NCI-H460 (cell line): ENCODE results near the gene CNTNAP2. TPM values are rescaled to one million over a fixed set of nuclear protein-coding genes. Genes with fewer than 3 reads are reported as not detected.
"Not testable (repeated sequence)": the region's sequence is repeated elsewhere in the genome, so short reads cannot be mapped to it uniquely, and the experiment has no call there.

ENCODE experiments used
- DNase-seq: peaks from one replicate; pipeline ENCODE4 v3.0.0-alpha.2; 2016; ENCODE audit warnings: low read depth; ENCODE audit errors: extremely low read depth
- total RNA-seq: library from RNA; depleted of rRNA; stranded (reverse); fragments of >200 nt; shearing (Covaris generic); gene quantifications from 2 replicates; pipeline ENCODE4 v1.2.3, GENCODE V29; 2014

Gene CNTNAP2
- total RNA-seq, 1 experiment from 2014 or later: 0.15 TPM

DNA sequence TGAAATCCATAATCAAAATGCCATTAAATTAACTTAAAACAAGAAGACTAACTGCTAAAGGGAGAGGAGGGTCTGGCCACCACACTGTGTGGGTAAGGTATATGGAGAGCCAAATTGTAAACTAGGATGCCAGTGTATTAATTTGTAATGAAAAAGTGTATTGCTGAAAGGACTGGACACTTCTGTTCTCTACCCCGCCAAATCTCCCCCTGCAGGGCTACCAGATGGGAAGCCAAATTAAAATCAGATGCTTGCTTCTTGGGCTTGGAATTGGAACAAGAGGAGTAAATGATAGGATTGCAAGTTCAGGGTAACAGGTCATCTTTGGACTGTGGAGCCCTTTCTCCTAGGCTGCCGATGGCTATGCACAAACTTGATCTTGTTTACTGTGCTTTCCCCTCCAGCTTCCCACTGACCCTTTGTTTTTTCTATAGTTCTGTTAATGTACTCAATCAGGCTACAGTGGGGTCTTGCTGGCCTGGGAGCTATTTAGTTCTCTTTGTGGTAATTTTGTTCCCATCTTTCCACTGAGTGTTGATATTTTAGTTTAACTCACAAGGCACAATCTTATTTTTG lies 1541.9 kb downstream of the CNTNAP2 start:
- no peak for DNase-seq

DNA sequence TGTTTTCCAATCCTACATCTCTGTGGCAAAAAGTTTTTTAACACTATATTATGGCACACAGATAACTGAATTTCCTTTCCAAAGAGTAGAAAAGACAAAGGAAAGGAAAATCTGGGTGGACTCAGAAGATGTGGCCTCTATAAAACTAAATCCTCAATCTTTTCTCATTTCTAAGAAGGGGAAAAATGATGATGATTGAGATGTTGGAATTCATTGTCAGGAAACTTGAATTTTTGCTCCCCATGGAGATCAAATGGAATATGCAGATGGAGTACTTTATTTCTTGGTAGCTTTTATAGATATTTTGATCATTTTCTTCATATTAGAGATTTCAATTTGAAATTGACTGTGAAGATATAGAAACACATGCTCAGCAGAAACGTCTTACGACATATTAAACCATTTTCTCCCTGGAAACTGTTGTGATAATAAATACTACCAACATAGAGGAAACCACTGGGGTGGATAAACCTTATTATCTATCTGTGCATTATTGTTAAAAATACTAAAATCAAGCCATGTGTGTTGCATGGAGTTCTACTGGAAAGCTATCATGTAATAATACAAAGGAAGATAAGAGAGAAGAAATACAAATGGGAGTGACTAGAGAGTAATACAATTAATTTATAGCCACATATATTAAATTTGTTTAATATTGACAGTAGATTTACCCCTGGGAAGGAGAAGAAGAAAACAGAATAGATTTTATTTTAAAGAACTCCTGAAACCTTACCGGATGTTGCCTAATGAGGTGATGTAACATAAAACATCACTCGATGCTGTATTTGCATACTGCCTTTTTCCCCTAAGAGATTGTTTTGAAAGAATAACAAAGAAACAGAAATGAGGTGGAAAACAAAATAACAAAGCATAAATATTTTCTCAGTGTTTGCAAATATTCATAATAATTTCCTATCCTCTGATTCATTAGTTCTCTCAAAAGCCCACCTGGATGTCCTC lies 1542.7 kb downstream of the CNTNAP2 start:
- DNase-seq: no peak

DNA sequence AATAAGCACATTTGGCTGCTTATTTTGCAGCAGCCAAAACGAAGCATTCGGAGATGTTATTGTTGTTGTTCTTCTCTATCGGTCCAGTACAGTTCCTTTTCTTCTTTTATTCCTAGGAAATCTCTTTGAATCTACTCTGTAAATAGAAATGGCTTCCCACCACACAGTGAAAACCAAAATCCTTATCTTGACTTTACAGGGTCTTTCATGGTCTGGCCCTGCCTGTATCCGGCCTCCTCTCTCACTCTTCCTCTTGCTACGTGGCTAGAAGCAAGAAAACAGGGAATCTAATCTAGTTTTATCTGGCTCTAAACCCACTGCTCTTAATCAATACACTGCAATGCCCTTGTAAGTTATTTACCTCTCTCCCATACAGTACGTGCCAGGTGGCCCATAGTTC lies 1547.9 kb downstream of the CNTNAP2 start:
- no peak for DNase-seq

DNA sequence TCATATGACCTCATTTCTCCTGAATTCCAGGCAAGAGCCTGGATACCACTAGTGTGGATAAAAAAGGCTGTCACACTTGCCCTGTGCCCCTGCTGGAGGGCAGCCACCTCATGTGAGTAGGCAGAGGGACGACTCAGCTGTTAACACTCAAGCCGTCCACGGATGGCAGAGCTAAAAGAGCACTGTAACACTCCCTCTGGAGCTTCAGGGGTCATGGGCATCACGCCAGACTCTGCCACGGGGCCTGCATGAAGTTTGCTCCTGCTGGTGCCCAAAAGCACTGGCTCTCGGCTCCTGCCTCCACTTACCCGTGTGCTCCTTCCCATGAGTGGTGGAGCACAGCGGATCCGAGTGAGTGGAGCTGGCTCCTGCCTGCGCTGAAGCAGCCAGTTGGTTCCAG lies 1554.2 kb downstream of the CNTNAP2 start:
- DNase-seq: no peak

DNA sequence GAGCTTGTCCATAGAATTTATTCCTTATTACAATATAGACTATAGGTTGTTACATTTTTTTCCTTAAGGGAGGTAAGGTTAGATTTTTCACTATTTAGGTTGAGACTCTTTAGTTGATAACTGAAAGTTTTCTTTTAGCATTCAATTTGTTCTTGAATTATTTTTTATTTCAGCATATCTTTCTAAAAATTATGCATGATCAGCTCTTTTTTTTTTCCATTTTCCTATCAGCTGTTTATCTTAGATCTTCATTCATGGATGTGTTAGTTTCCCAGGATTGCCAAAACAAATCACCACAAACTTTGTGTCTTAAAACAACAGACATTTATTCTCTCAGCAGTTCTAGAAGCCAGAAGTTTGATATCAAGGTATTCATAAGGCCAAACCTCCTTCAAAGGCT lies 1558.1 kb downstream of the CNTNAP2 start:
- DNase-seq: no peak

DNA sequence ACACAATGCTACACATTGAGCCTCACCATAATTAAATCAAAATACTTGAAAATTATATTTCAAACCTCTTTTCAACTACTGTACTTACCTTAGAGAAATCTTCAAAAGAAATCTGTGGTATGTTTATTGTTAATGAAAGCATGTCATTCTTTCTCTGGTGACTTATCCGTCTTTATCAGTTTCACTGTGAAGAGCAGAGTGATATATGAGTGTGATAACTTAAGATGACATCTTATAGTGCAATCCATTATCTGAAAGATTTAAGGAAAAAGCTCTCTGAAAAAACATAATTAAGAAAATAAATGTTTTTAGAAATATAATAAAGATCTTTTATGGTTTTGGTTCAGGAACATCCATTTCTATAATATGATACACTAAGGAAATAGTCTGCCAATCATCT lies 1562.3 kb downstream of the CNTNAP2 start:
- DNase-seq: no peak

DNA sequence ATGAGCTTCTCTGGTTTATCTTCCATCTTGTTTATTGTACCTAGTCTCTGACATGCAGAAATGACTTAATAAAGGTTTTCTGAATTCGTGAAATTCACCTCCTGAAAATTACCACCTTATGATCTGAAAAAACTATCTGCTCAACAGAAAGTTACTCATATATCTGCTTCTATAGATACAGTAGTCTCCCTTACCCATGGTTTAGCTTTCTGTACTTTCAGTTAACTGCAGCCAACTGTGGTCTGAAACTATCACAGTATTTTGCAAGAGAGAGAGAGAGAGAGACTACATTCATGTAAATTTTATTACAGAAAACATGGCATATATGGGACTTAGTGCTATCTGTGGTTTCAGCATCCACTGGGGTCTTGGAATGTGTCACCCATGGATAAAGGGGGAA lies 1564.9 kb downstream of the CNTNAP2 start:
- DNase-seq: no peak

DNA sequence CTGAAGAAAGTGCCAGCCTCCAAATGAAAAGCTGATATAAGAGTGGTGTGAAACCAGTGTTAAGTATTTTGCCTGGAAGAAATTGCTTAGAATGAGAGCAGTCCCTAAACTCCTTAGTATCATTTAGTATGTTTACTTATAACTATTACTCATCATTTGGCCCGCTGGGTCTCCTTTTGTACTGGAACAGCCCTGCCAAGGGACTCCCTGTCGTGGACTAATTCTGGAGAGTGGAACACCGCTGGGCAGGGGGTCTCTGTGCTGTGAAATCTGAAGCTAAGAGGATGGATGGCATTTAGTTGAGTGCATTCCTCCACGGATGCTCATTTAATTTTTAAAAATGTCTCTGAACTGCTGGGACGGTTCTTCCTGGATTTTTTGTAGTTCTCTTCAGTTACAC lies 1584.1 kb downstream of the CNTNAP2 start:
- no peak for DNase-seq

DNA sequence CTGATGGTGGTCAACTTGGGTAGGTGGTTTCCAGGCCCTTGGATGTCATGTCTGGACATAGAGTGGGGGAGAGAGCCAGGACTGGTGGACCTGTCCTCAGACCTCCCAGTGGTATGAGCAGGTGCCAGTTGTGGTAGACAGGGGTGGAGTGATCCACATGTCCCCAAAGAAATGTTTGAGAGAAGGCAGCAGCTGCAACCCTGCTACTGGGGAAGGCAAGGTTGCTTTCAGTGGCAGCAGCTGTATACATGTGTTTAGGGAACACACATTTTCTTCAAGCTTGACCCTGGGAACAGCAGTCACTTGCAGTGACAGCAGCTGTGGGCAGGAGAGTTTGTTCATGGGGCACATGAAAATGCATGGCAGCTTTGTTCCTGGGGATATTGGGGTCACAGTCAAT lies 1591.3 kb downstream of the CNTNAP2 start:
- DNase-seq: no peak

DNA sequence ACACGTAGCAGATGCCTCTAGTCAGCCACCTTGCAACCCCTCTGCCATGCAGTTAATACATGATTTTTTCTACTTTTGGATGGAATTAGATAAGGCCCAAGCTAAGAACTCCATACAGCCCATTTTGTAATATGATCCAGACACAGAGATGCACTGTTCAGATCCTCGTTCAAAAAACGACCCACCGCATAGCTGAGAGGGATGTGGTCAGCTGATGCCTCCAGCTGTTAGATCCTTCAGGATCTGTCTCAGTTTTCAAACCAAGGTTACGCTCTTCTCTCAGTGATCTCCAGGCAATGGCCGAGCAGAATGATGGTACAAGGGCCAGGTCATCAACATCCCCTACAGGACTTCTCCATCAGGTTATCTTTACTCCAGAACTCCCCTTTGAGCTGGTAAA lies 1592.3 kb downstream of the CNTNAP2 start:
- DNase-seq: no peak

DNA sequence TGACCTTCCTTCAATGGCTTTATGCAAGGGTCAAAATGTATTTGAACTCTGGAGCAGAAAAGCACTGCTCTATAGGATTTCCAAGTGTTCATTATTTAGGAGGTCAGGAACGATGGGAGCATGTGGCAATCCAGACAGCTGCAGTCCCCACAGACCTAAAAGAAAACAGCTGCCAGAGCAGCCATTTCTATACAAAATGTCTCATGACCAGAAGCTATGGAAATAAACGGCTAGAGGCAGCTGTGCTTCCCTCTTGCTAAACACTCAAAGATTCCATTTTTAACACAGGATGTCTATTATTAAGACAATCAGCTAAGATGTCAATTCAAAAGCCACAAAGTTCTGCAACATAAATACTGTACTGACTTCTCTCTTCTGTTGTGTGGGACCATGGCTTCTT lies 1594.8 kb downstream of the CNTNAP2 start:
- DNase-seq: no peak

DNA sequence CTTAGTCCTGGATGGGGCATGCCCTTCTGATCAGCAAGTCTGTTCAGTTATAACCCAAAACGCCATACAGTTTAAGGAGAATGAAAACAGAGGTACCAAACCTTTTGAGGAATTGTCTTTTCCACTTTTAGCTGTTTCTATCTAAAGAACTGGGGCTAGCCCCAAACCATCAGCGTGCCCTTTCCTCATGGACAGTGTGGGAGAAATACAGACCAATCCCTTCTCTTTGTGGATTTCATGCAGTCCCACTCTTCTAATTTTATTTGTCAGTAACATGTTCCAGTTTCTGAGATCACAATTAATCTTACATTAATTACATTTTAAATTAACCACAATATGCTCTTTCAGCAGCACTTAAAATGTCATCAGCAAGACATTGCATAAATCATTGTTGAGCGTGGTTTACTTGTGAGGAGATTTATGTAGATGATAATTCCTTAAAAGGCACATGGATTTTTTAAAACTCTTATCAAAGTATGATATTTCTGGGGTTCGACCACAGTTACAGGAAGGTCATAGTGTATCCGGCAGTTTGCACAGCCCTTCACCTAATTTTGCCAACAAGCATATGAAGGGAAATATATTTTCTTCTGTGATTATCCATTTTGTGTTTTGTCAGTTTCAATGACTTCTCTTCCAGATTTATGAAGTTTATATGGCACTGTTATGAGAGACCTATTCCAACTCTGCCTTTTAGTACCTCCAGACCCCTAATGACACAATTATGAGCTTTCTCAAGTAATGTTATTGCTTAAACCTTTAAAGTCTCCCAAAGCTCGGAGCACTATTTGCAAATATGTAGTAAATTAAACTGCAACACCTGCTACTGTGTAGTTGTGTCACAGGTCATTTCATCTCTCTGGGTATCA lies 1605.6 kb downstream of the CNTNAP2 start:
- DNase-seq: no peak

DNA sequence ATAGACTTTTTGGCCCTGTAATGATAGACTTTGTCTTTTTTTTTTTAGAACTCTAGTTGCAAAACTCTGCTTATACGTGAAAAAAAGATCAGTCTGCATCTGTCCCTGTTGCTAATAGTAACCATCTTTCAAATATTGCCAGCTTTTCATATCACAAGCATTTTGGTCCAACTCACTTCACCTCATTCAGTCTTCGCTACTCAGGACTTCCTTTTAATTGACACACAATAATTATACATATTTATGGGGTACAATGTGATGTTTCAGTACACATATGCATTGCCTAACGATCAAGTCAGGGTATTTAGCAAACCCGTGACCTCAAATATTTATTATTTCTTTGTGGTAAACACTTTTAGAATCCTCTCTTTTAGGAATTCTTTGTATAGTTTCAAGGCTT lies 1606.9 kb downstream of the CNTNAP2 start:
- no peak for DNase-seq

DNA sequence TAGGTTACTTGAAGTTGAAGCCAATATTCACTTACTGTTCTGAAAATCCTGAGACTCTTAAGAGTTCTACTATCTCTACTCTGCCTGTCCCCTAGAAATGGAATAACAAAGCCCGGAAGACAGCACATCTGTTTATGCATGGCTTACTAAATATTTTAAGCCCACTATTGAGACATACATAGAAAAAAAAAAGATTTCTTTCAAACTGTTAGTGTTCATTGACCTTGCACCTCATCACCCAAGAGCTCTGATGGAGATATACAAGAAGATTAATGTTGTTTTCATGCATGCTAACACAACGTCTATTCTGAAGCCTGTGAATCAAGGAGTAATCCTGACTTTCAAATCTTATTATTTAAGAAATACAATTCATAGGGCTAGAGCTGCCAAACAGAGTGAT lies 1614.7 kb downstream of the CNTNAP2 start:
- no peak for DNase-seq

DNA sequence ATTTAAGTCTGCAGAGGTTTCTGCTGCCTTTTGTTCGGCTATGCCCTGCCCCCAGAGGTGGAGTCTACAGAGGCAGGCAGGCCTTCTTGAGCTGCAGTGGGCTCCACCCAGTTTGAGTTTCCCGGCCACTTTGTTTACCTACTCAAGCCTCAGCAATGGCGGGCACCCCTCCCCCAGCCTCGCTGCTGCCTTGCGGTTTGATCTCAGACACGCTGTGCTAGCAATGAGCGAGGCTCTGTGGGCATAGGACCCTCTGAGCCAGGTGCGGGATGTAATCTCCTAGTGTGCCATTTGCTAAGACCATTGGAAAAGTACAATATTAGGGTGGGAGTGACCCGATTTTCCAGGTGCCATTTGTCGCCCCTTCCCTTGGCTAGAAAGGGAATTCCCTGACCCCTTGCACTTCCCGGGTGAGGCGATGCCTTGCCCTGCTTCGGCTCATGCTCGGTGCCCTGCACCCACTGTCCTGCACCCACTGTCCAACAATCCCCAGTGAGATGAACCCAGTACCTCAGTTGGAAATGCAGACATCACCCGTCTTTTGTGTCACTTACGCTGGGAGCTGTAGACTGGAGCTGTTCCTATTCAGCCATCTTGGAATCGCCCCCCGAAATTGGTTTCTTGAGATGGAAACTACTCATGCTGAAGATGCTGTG lies 1621.1 kb downstream of the CNTNAP2 start:
- not testable (repeated sequence) for DNase-seq

DNA sequence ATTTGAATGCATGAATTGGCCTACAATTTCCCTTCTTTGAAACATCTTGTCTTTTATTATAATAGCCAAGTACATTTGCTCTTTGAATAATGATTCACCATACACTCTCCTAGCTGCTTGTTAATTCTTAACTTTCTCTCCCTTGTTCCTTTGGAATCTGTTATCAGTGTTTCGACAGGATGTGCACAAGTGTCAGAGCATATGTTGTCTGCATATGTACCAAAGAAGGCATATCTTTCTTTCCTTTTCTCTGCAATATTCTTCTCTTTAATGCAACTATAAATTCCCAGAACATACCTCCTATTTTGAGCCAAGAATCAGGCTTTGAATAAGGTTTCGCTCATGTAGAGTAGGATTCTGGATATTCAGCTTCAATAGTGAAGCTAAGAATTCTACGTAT lies 1625.7 kb downstream of the CNTNAP2 start:
- no peak for DNase-seq

DNA sequence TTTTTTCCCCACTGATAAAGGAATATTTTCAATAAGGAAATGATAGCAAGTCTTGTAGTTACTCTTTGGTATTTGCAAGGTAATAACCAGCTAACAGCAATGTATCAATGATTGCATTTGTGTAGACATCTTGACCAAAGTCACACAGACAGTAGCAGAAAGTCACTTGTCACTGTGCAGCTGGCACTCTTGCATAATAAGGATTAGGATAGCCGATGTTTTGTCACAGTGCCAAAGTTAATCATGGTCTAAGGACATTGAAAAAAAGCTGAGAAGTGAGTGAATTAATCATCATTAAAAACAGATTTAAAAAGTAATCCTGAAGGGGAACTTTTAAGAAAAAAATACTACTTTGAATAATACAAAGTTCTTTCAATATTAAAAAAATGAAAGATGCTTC lies 1639.7 kb downstream of the CNTNAP2 start:
- no peak for DNase-seq

DNA sequence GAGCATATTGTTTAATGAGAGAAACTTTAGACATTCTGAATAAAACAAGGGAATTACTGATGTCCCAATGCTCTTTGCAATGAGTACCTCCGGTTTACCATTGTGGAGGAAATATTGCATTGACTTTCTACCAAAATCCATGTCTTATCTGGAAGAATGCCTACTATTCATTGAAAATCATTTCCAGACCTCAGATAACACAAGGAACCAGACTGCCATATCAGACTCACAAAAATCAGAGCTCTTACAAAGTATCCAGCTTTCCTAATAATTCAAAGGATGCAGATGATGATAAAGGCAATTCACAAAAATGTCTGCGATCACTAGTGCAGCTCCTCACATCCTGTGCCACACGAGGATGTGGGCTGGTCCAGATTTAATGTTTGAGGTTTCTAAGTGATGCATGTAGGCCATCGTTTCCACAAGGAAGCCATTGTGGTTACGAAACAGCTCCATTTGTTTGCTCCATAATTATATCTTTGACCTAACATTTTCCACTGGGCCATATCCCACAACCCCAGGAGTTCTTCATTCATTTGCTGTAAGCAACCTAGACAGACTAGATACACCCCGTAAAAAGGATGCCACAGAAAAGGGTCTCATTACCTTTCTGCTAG lies 1642.8 kb downstream of the CNTNAP2 start:
- no peak for DNase-seq

DNA sequence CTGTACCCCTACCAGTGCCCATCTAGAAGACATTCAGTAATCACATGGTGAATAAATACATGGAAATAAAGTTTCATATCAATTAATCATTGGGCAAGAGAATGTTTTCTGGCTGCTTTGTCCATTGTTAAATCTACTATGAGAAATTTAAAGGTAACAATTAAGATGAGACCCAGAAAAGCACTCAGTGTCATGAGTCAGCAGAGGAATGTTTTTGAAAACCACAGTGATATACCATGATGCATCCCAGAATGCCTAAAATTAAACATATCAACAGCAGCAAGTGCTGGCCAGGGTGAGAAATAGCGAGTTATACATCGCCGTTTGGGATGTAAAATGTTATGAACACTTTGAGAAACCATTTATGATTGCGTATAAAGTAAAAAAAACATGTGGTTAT lies 1648.7 kb downstream of the CNTNAP2 start:
- DNase-seq: no peak

DNA sequence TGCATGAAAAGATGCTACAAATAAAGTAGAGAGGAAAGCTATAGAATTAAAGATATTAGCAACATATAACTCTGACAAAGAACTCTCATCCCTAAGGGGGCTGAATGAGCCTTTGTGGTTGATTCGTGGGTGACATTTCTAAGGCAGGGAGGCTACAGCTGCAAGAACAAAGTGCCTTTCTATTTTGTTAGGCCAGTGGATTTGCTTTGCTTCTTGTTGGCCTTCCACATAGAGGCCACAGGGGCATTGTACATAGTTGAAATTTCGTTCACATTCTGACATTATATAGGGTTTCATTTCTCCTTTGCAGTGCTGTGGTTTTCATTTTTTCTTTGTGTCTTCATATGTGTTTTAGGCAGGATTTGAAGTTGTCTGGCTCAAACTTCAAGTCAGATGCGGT lies 1654.7 kb downstream of the CNTNAP2 start:
- no peak for DNase-seq
